ENCODE data around the gene PF4V1.

Gene PF4V1

DNA sequence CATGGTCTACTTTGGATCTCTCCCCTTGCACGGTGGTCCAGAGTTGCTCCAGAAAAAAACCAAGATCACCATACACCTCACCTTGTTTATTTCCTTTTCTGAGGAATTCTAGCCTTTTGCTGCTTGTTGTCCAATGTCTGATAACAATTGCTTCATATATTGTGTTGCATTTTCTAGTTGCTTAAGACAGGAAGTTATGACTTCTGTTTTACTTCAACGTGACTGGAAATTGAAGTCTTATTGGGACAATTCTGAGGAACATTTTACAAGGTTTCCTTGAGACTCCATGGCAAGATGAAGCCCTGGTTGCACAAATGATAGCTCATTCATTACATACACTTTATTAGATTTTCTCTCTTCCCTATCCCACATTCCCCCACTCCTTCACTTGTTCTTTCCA lies 21.3 kb downstream of the PF4V1 start:
- H3K27me3 ChIP-seq (ENCODE audit: control insufficient read depth, insufficient read depth, low read length) = peaks cover 15% of the 10 kb centered on the region
- no peaks in the 10 kb centered on the region for H3K9me3 ChIP-seq (ENCODE audit: control insufficient read depth, insufficient read depth, low read length)
- no peak overlapping the region for H3K4me3 ChIP-seq (ENCODE audit: low read depth, low read length)
- no peaks in the 10 kb centered on the region for H3K4me1 ChIP-seq (ENCODE audit: control insufficient read depth, insufficient read depth, low read length)
- no peak overlapping the region for H3K9ac ChIP-seq (ENCODE audit: low read depth, low read length)
- no peaks in the 10 kb centered on the region for H3K36me3 ChIP-seq (ENCODE audit: control insufficient read depth, insufficient read depth, low read length)

DNA sequence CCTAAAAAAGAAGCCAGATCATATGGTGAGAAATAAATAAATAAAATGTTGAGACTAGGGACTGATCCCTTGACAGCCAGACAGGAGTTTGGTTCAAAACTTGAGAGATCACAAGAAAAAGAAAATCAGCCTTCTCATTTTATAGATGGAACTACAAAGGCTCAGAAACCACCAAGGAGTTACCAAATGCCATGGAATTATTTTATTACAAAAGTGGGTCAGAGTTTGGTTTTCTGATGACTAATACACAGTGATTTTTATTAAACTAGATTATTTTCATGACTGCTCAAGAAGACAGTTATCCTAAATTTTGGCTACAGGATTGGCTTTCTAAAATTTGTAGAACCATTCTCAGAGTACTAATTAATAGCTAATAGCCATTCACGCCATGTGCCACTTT lies 22.3 kb downstream of the PF4V1 start:
- H3K9ac ChIP-seq (ENCODE audit: low read depth, low read length) = no peak overlapping the region
- H3K27me3 ChIP-seq (ENCODE audit: control insufficient read depth, insufficient read depth, low read length) = peaks cover 7% of the 10 kb centered on the region
- H3K9me3 ChIP-seq (ENCODE audit: control insufficient read depth, insufficient read depth, low read length) = no peaks in the 10 kb centered on the region
- no peak overlapping the region for H3K4me3 ChIP-seq (ENCODE audit: low read depth, low read length)
- no peaks in the 10 kb centered on the region for H3K36me3 ChIP-seq (ENCODE audit: control insufficient read depth, insufficient read depth, low read length)
- H3K4me1 ChIP-seq (ENCODE audit: control insufficient read depth, insufficient read depth, low read length) = no peaks in the 10 kb centered on the region

GRCh38 chr4:73883306-73883705 lies 30.2 kb downstream of the PF4V1 start:
- H3K4me1 ChIP-seq (ENCODE audit: control insufficient read depth, insufficient read depth, low read length) = no peaks in the 10 kb centered on the region
- H3K9ac ChIP-seq (ENCODE audit: low read depth, low read length) = no peak overlapping the region
- no peaks in the 10 kb centered on the region for H3K36me3 ChIP-seq (ENCODE audit: control insufficient read depth, insufficient read depth, low read length)
- H3K4me3 ChIP-seq (ENCODE audit: low read depth, low read length) = no peak overlapping the region
- H3K9me3 ChIP-seq (ENCODE audit: control insufficient read depth, insufficient read depth, low read length) = no peaks in the 10 kb centered on the region
- no peaks in the 10 kb centered on the region for H3K27me3 ChIP-seq (ENCODE audit: control insufficient read depth, insufficient read depth, low read length)

DNA sequence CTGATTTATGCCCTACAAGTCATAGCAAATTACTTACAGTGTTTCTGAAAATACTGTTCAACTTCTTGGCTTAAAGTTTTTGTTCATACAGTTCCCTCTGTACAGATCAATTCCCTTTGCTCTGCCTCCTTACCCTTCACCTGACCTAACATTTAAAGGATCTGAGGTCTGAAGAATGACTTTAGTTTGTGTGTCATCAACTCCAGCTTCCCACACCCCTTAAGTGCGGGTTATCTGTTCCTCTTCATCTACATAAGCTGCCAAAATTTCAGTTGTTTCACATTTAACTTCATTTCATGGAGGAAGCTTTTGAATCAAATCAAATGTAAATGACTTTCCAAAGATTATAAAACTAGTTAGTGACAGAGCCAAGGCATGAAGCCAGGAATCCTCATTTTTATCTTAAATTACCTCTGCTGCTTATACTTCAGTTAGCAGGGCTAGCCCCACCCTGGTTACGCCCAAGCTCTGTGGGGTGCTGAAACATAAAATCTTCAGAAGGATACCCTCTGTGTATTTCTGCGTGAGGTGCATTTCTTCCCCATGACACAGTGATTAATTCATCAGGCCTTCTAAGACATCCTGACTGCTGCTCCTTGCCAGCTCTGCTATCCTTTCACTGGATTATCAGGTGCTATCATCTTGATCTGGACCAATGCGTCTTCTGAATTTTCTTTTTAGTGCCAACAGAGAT lies 32.6 kb downstream of the PF4V1 start:
- H3K4me3 ChIP-seq (ENCODE audit: low read depth, low read length) = no peak overlapping the region
- H3K4me1 ChIP-seq (ENCODE audit: control insufficient read depth, insufficient read depth, low read length) = no peaks in the 10 kb centered on the region
- no peaks in the 10 kb centered on the region for H3K27me3 ChIP-seq (ENCODE audit: control insufficient read depth, insufficient read depth, low read length)
- no peaks in the 10 kb centered on the region for H3K36me3 ChIP-seq (ENCODE audit: control insufficient read depth, insufficient read depth, low read length)
- no peaks in the 10 kb centered on the region for H3K9me3 ChIP-seq (ENCODE audit: control insufficient read depth, insufficient read depth, low read length)
- H3K9ac ChIP-seq (ENCODE audit: low read depth, low read length) = no peak overlapping the region

GRCh38 chr4:73891326-73891725 lies 38.2 kb downstream of the PF4V1 start:
- Histone ChIP-seq H3K4me1 (ENCODE audit: control insufficient read depth, insufficient read depth, low read length) (no peaks in the 10 kb centered on the region), H3K4me3 (ENCODE audit: low read depth, low read length) (no peak overlapping the region), H3K36me3 (ENCODE audit: control insufficient read depth, insufficient read depth, low read length) (no peaks in the 10 kb centered on the region), H3K9ac (ENCODE audit: low read depth, low read length) (no peak overlapping the region), H3K9me3 (ENCODE audit: control insufficient read depth, insufficient read depth, low read length) (no peaks in the 10 kb centered on the region), H3K27me3 (ENCODE audit: control insufficient read depth, insufficient read depth, low read length) (no peaks in the 10 kb centered on the region)

GRCh38 chr4:73891739-73892405 lies 38.8 kb downstream of the PF4V1 start:
- no peak overlapping the region for H3K4me3 ChIP-seq (ENCODE audit: low read depth, low read length)
- no peaks in the 10 kb centered on the region for H3K27me3 ChIP-seq (ENCODE audit: control insufficient read depth, insufficient read depth, low read length)
- H3K9me3 ChIP-seq (ENCODE audit: control insufficient read depth, insufficient read depth, low read length) = no peaks in the 10 kb centered on the region
- no peaks in the 10 kb centered on the region for H3K36me3 ChIP-seq (ENCODE audit: control insufficient read depth, insufficient read depth, low read length)
- H3K4me1 ChIP-seq (ENCODE audit: control insufficient read depth, insufficient read depth, low read length) = no peaks in the 10 kb centered on the region
- H3K9ac ChIP-seq (ENCODE audit: low read depth, low read length) = no peak overlapping the region

DNA sequence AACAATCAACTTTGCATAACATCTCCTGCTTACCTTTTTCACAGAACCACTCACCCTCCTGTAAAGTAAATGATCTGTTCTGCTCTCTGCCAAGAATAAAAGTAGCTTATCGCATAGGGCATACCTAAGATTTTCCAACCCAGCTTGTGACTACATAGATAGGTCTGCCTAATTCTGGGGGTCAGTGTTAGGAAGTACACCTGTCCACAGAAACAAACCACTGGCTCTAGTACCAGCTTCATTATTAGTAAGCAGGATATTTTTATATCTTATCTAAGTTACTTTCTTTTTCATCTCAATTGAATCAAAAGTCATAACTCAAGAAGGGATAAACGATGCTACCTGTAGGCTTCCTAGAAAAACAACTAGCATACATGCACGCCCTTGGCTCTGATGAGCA lies 39.9 kb downstream of the PF4V1 start:
- Histone ChIP-seq H3K27me3 (ENCODE audit: control insufficient read depth, insufficient read depth, low read length) (no peaks in the 10 kb centered on the region), H3K4me1 (ENCODE audit: control insufficient read depth, insufficient read depth, low read length) (no peaks in the 10 kb centered on the region), H3K9me3 (ENCODE audit: control insufficient read depth, insufficient read depth, low read length) (no peaks in the 10 kb centered on the region), H3K36me3 (ENCODE audit: control insufficient read depth, insufficient read depth, low read length) (no peaks in the 10 kb centered on the region), H3K9ac (ENCODE audit: low read depth, low read length) (no peak overlapping the region), H3K4me3 (ENCODE audit: low read depth, low read length) (no peak overlapping the region)

DNA sequence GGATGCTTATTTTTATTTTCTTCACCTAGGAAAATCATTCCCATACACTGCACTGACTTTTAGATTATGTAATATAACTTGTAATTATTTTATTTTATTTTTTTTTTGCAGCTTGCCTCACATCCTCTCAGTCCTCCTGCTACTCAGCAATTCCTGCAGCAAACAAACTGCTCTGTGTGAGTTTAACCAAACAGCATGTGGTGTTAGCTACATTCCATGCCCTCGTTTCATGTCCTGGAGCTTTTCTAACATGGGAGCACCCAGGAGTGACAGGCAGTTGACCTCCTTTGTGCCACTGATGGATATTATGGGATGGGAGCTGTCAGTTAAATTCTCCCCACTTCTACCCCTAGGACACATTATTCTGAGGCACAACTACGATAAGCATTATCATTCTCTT lies 40.9 kb downstream of the PF4V1 start:
- Histone ChIP-seq H3K4me3 (ENCODE audit: low read depth, low read length) (no peak overlapping the region), H3K9me3 (ENCODE audit: control insufficient read depth, insufficient read depth, low read length) (no peaks in the 10 kb centered on the region), H3K4me1 (ENCODE audit: control insufficient read depth, insufficient read depth, low read length) (no peaks in the 10 kb centered on the region), H3K27me3 (ENCODE audit: control insufficient read depth, insufficient read depth, low read length) (no peaks in the 10 kb centered on the region), H3K9ac (ENCODE audit: low read depth, low read length) (no peak overlapping the region), H3K36me3 (ENCODE audit: control insufficient read depth, insufficient read depth, low read length) (no peaks in the 10 kb centered on the region)

- no peak overlapping the region for H3K4me3 ChIP-seq (ENCODE audit: low read depth, low read length)
- H3K27me3 ChIP-seq (ENCODE audit: control insufficient read depth, insufficient read depth, low read length) = no peaks in the 10 kb centered on the region
- no peaks in the 10 kb centered on the region for H3K36me3 ChIP-seq (ENCODE audit: control insufficient read depth, insufficient read depth, low read length)
- H3K4me1 ChIP-seq (ENCODE audit: control insufficient read depth, insufficient read depth, low read length) = no peaks in the 10 kb centered on the region
- H3K9me3 ChIP-seq (ENCODE audit: control insufficient read depth, insufficient read depth, low read length) = no peaks in the 10 kb centered on the region
- H3K9ac ChIP-seq (ENCODE audit: low read depth, low read length) = no peak overlapping the region
Measured at GRCh38 chr4:73895201-73896175, 42.4 kb downstream of the PF4V1 start.

GRCh38 chr4:73896416-73896815 lies 43.3 kb downstream of the PF4V1 start:
- Histone ChIP-seq H3K9ac (ENCODE audit: low read depth, low read length) (no peak overlapping the region), H3K4me1 (ENCODE audit: control insufficient read depth, insufficient read depth, low read length) (no peaks in the 10 kb centered on the region), H3K27me3 (ENCODE audit: control insufficient read depth, insufficient read depth, low read length) (no peaks in the 10 kb centered on the region), H3K4me3 (ENCODE audit: low read depth, low read length) (no peak overlapping the region), H3K36me3 (ENCODE audit: control insufficient read depth, insufficient read depth, low read length) (no peaks in the 10 kb centered on the region), H3K9me3 (ENCODE audit: control insufficient read depth, insufficient read depth, low read length) (no peaks in the 10 kb centered on the region)

- Histone ChIP-seq H3K4me3 (ENCODE audit: low read depth, low read length) (no peak overlapping the region), H3K4me1 (ENCODE audit: control insufficient read depth, insufficient read depth, low read length) (no peaks in the 10 kb centered on the region), H3K9ac (ENCODE audit: low read depth, low read length) (no peak overlapping the region), H3K36me3 (ENCODE audit: control insufficient read depth, insufficient read depth, low read length) (no peaks in the 10 kb centered on the region), H3K9me3 (ENCODE audit: control insufficient read depth, insufficient read depth, low read length) (no peaks in the 10 kb centered on the region), H3K27me3 (ENCODE audit: control insufficient read depth, insufficient read depth, low read length) (no peaks in the 10 kb centered on the region)
Measured at GRCh38 chr4:73897380-73898136, 44.5 kb downstream of the PF4V1 start.

All from iPS-15b (cell line).